Measurements from ENCODE around the gene SLC6A8. TPM values are rescaled to one million over a fixed set of nuclear protein-coding genes. Genes with fewer than 3 reads are reported as not detected.
"Not testable (repeated sequence)": the region's sequence is repeated elsewhere in the genome, so short reads cannot be mapped to it uniquely, and the experiment has no call there.

Gene SLC6A8
- total and polyA plus RNA-seq, 4 donors, result 13.9 to 26.7 (median 15.4) TPM

GRCh38 chrX:153696100-153696499 is 8.4 kb downstream of the SLC6A8 start:
- intact Hi-C loops (cut with DNase I), result no loop called here
- no peak for ATAC-seq (ENCODE audit: low FRiP score)

GRCh38 chrX:153696538-153696937 is 8.8 kb downstream of the SLC6A8 start:
- WGBS, 2 donors, result 73 to 80% methylated on average over 10 of the region's 10 CpGs
- H3K4me3 ChIP-seq (ENCODE audit: low read length in 2 of 2); H3K27me3 ChIP-seq (ENCODE audit: control insufficient read depth in 1 of 2, insufficient read depth in 2 of 2, low read length in 1 of 2); intact Hi-C loops (cut with DNase I); H3K27ac ChIP-seq (ENCODE audit: low read depth in 1 of 2, low read length in 2 of 2); H3K9me3 ChIP-seq (ENCODE audit: control insufficient read depth, low read length); H3K36me3 ChIP-seq (ENCODE audit: control insufficient read depth in 1 of 2, insufficient read depth in 2 of 2, low read length in 1 of 2); H3K4me1 ChIP-seq (ENCODE audit: control insufficient read depth in 1 of 2, insufficient read depth in 2 of 2, low read length in 2 of 2); DNase-seq; ATAC-seq (ENCODE audit: low FRiP score): not testable (repeated sequence)

More at GRCh38 chrX:153696100-153696499, 8.4 kb downstream of the SLC6A8 start:
- DNase-seq, result no peak
- WGBS, 2 donors, result 83 to 84% methylated on average over 15 of the region's 15 CpGs
- H3K9me3 ChIP-seq (ENCODE audit: control insufficient read depth, low read length), result no peaks in the 10 kb centered on the region
- no peaks in the 10 kb centered on the region for H3K36me3 ChIP-seq (ENCODE audit: control insufficient read depth in 1 of 2, insufficient read depth in 2 of 2, low read length in 1 of 2)
- H3K4me3 ChIP-seq (ENCODE audit: low read length in 2 of 2), result no peak overlapping the region
- H3K4me1 ChIP-seq (ENCODE audit: control insufficient read depth in 1 of 2, insufficient read depth in 2 of 2, low read length in 2 of 2), result no peaks in the 10 kb centered on the region
- H3K27me3 ChIP-seq (ENCODE audit: control insufficient read depth in 1 of 2, insufficient read depth in 2 of 2, low read length in 1 of 2), result no peaks in the 10 kb centered on the region
- H3K27ac ChIP-seq (ENCODE audit: low read depth in 1 of 2, low read length in 2 of 2), result no peak overlapping the region

- H3K27me3 ChIP-seq (ENCODE audit: control insufficient read depth in 1 of 2, insufficient read depth in 2 of 2, low read length in 1 of 2); ATAC-seq (ENCODE audit: low FRiP score); H3K9me3 ChIP-seq (ENCODE audit: control insufficient read depth, low read length); H3K36me3 ChIP-seq (ENCODE audit: control insufficient read depth in 1 of 2, insufficient read depth in 2 of 2, low read length in 1 of 2); H3K4me1 ChIP-seq (ENCODE audit: control insufficient read depth in 1 of 2, insufficient read depth in 2 of 2, low read length in 2 of 2); H3K27ac ChIP-seq (ENCODE audit: low read depth in 1 of 2, low read length in 2 of 2); H3K4me3 ChIP-seq (ENCODE audit: low read length in 2 of 2); intact Hi-C loops (cut with DNase I); DNase-seq: not testable (repeated sequence)
- 85 to 88% methylated on average over 16 of the region's 16 CpGs for WGBS, 2 donors
Measured at GRCh38 chrX:153696986-153697722, 9.4 kb downstream of the SLC6A8 start.

- Histone ChIP-seq H3K36me3 (ENCODE audit: control insufficient read depth in 1 of 2, insufficient read depth in 2 of 2, low read length in 1 of 2) (no peaks in the 10 kb centered on the region), H3K4me3 (ENCODE audit: low read length in 2 of 2) (no peak overlapping the region), H3K4me1 (ENCODE audit: control insufficient read depth in 1 of 2, insufficient read depth in 2 of 2, low read length in 2 of 2) (no peaks in the 10 kb centered on the region), H3K27ac (ENCODE audit: low read depth in 1 of 2, low read length in 2 of 2) (no peak overlapping the region), H3K27me3 (ENCODE audit: control insufficient read depth in 1 of 2, insufficient read depth in 2 of 2, low read length in 1 of 2) (no peaks in the 10 kb centered on the region), H3K9me3 (ENCODE audit: control insufficient read depth, low read length) (no peaks in the 10 kb centered on the region)
- intact Hi-C loops (cut with DNase I), result no loop called here
- ATAC-seq (ENCODE audit: low FRiP score) (no peak), DNase-seq (peak in 1 of 2 donors; percentile 57)
- WGBS, 2 donors, result 85 to 90% methylated on average over 14 to 16 of the region's 16 CpGs
Measured at GRCh38 chrX:153697924-153698865, 10.5 kb downstream of the SLC6A8 start.

- intact Hi-C loops (cut with DNase I); H3K36me3 ChIP-seq (ENCODE audit: control insufficient read depth in 1 of 2, insufficient read depth in 2 of 2, low read length in 1 of 2); ATAC-seq (ENCODE audit: low FRiP score); H3K27ac ChIP-seq (ENCODE audit: low read depth in 1 of 2, low read length in 2 of 2); H3K9me3 ChIP-seq (ENCODE audit: control insufficient read depth, low read length); H3K4me3 ChIP-seq (ENCODE audit: low read length in 2 of 2); H3K4me1 ChIP-seq (ENCODE audit: control insufficient read depth in 1 of 2, insufficient read depth in 2 of 2, low read length in 2 of 2); H3K27me3 ChIP-seq (ENCODE audit: control insufficient read depth in 1 of 2, insufficient read depth in 2 of 2, low read length in 1 of 2): not testable (repeated sequence)
- DNase-seq, result peak in 1 of 2 donors; percentile 54
- WGBS, 2 donors, result 86% methylated on average over 14 to 16 of the region's 16 CpGs
Measured at GRCh38 chrX:153699210-153699783, 11.6 kb downstream of the SLC6A8 start.

- H3K4me3 ChIP-seq (ENCODE audit: low read length in 2 of 2); H3K27ac ChIP-seq (ENCODE audit: low read depth in 1 of 2, low read length in 2 of 2); H3K9me3 ChIP-seq (ENCODE audit: control insufficient read depth, low read length); intact Hi-C loops (cut with DNase I); H3K4me1 ChIP-seq (ENCODE audit: control insufficient read depth in 1 of 2, insufficient read depth in 2 of 2, low read length in 2 of 2); H3K36me3 ChIP-seq (ENCODE audit: control insufficient read depth in 1 of 2, insufficient read depth in 2 of 2, low read length in 1 of 2); H3K27me3 ChIP-seq (ENCODE audit: control insufficient read depth in 1 of 2, insufficient read depth in 2 of 2, low read length in 1 of 2); ATAC-seq (ENCODE audit: low FRiP score); DNase-seq: not testable (repeated sequence)
- 65 to 72% methylated on average over 17 to 18 of the region's 18 CpGs for WGBS, 2 donors
Measured at GRCh38 chrX:153699784-153700371, 12.2 kb downstream of the SLC6A8 start.

GRCh38 chrX:153700376-153700945 is 12.7 kb downstream of the SLC6A8 start:
- Histone ChIP-seq H3K4me3 (ENCODE audit: low read length in 2 of 2) (no peak overlapping the region), H3K27ac (ENCODE audit: low read depth in 1 of 2, low read length in 2 of 2) (no peak overlapping the region), H3K4me1 (ENCODE audit: control insufficient read depth in 1 of 2, insufficient read depth in 2 of 2, low read length in 2 of 2) (no peaks in the 10 kb centered on the region), H3K9me3 (ENCODE audit: control insufficient read depth, low read length) (no peaks in the 10 kb centered on the region), H3K36me3 (ENCODE audit: control insufficient read depth in 1 of 2, insufficient read depth in 2 of 2, low read length in 1 of 2) (no peaks in the 10 kb centered on the region), H3K27me3 (ENCODE audit: control insufficient read depth in 1 of 2, insufficient read depth in 2 of 2, low read length in 1 of 2) (no peaks in the 10 kb centered on the region)
- WGBS, 2 donors, result 72 to 79% methylated on average over 15 of the region's 15 CpGs
- intact Hi-C loops (cut with DNase I), result no loop called here
- DNase-seq, result no peak
- no peak for ATAC-seq (ENCODE audit: low FRiP score)

GRCh38 chrX:153700967-153701366 is 13.2 kb downstream of the SLC6A8 start:
- no peak for DNase-seq
- Histone ChIP-seq H3K27me3 (ENCODE audit: control insufficient read depth in 1 of 2, insufficient read depth in 2 of 2, low read length in 1 of 2) (no peaks in the 10 kb centered on the region), H3K4me3 (ENCODE audit: low read length in 2 of 2) (no peak overlapping the region), H3K4me1 (ENCODE audit: control insufficient read depth in 1 of 2, insufficient read depth in 2 of 2, low read length in 2 of 2) (no peaks in the 10 kb centered on the region), H3K27ac (ENCODE audit: low read depth in 1 of 2, low read length in 2 of 2) (no peak overlapping the region), H3K36me3 (ENCODE audit: control insufficient read depth in 1 of 2, insufficient read depth in 2 of 2, low read length in 1 of 2) (no peaks in the 10 kb centered on the region), H3K9me3 (ENCODE audit: control insufficient read depth, low read length) (no peaks in the 10 kb centered on the region)
- 72 to 74% methylated on average over 5 to 6 of the region's 6 CpGs for WGBS, 2 donors
- ATAC-seq (ENCODE audit: low FRiP score), result no peak
- intact Hi-C loops (cut with DNase I), result no loop called here

Data from aorta (tissue), 5 donors.